ENCODE results near the gene NCOR1. TPM values are rescaled to one million over a fixed set of nuclear protein-coding genes. Genes with fewer than 3 reads are reported as not detected.

Gene NCOR1
- total and polyA plus RNA-seq, 2 experiments from 2014 or later: 102 to 132 TPM

DNA sequence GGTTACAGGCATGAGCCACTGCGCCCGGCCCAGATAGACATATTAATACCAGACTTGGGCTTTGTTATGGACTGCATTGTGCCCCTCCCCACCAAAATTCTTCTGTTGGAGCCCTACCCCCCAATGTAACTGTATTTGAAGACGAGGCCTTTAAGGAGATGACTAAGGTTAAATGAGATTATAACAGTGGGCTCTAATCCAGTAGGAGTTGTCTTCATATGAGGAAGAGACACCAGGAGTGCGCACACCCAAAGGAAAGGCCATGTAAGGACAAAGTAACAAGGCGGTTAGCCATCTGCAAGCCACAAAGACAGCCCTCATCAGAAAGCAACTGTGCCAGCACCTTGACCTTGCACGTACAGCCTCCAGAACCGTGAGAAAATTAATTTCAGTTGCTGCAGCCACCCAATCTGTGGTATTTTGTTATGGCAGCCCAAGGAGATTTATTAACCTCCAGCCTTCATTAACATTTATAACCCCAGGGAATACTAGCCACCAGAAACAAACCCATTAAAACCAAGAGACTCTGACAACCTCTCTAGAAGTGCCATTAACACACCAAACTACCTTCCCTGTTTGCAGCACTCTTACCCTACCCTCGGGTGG is 108.1 kb downstream of the NCOR1 start:
- H3K27ac ChIP-seq (ENCODE audit: low read depth): no peak overlapping the region
- no peaks in the 10 kb centered on the region; the same call in 1 of the 2 replicates for H4K20me1 ChIP-seq (replicated peaks; ENCODE audit: insufficient read depth)
- no peaks in the 10 kb centered on the region for H3F3A ChIP-seq (replicated peaks; ENCODE audit: low read depth)
- no peak overlapping the region for H3K4me3 Mint-ChIP-seq
- no peak for DNase-seq (ENCODE audit: low spot score)
- peaks cover 6% of the 10 kb centered on the region; the same call in 1 of the 2 replicates for H3K36me3 ChIP-seq (ENCODE audit: insufficient read depth)
- no peaks in the 10 kb centered on the region for H3K4me1 Mint-ChIP-seq
- no peak overlapping the region for H2AFZ ChIP-seq
- no peaks in the 10 kb centered on the region for H3K27me3 Mint-ChIP-seq (ENCODE audit: insufficient read depth, low read depth, poor library complexity)
- 0 out of 2 replicates have a peak, but pooled peaks cover 6% of the 10 kb centered on the region for H3K79me2 ChIP-seq (replicated peaks; ENCODE audit: insufficient read depth)
- H3K4me1 ChIP-seq (ENCODE audit: insufficient read depth): no peaks in the 10 kb centered on the region
- ATAC-seq: no peak
- no peak overlapping the region for H3K4me3 ChIP-seq
- no peak overlapping the region; the same call in 1 of the 2 replicates for H3K27ac Mint-ChIP-seq
- peaks cover 39% of the 10 kb centered on the region for H3K36me3 Mint-ChIP-seq (ENCODE audit: low read depth)
- H3K4me2 ChIP-seq: no peak overlapping the region
- no peaks in the 10 kb centered on the region for H3K9me3 Mint-ChIP-seq
- no peaks in the 10 kb centered on the region for H3K27me3 ChIP-seq (ENCODE audit: insufficient read depth)
- TF ChIP-seq ZNF114 (CRISPR knock-in tag; IDR thresholded peaks at IDR 0.05) (no peak), CTCF (conservative IDR thresholded peaks at IDR 0.05; ENCODE audit: low read depth in 2 of 2) (no peak), JUNB (IDR thresholded peaks at IDR 0.05; ENCODE audit: unreplicated experiment) (no peak), ZNF462 (CRISPR knock-in tag; IDR thresholded peaks at IDR 0.05) (no peak), STAT1 (IDR thresholded peaks at IDR 0.05; ENCODE audit: unreplicated experiment) (no peak), EZH2 (IDR thresholded peaks at IDR 0.05; ENCODE audit: low read depth, unreplicated experiment) (no peak), NANOG (IDR thresholded peaks at IDR 0.05; ENCODE audit: borderline replicate concordance) (no peak), ETS1 (IDR thresholded peaks at IDR 0.05) (no peak), CREB1 (CRISPR knock-in tag; IDR thresholded peaks at IDR 0.05; ENCODE audit: low read depth) (no peak), POLR2AphosphoS5 (IDR thresholded peaks at IDR 0.05; ENCODE audit: low read depth) (no peak), ZNF331 (CRISPR knock-in tag; IDR thresholded peaks at IDR 0.05; ENCODE audit: low read depth) (no peak), EZH2phosphoT487 (IDR thresholded peaks at IDR 0.05; ENCODE audit: unreplicated experiment) (no peak), REST (IDR thresholded peaks at IDR 0.05; ENCODE audit: unreplicated experiment) (no peak)
- no peaks in the 10 kb centered on the region for H3K9me2 ChIP-seq (ENCODE audit: insufficient read depth)

All from GM23338 (cell line).